T-helper 17 cell (primary cell): Measurements from ENCODE around the gene RIPPLY2. TPM values are rescaled to one million over a fixed set of nuclear protein-coding genes. Genes with fewer than 3 reads are reported as not detected.
A peak's percentile ranks its signal among the peaks of the same experiment; 100 is the strongest.
"Not testable (repeated sequence)": the region's sequence is repeated elsewhere in the genome, so short reads cannot be mapped to it uniquely, and the experiment has no call there.

Experiments used
- ATAC-seq: fragments of 150-1000 bp; cut with Tn5 transposase; 2 replicates; pipeline ENCODE4 v1.10.0; 2021; ENCODE audit warnings: mild to moderate bottlenecking, moderate library complexity
- DNase-seq, 3 donors: peaks; one replicate each; pipeline versions ENCODE4 v3.0.0 to v3.0.0-alpha.2; 2020 to 2021
- H3K9me3 ChIP-seq: one replicate; pipeline ENCODE4 v1.7.0; 2013; ENCODE audit warnings: low read length, mild to moderate bottlenecking; ENCODE audit not compliant: control insufficient read depth, poor library complexity, severe bottlenecking
- H3K27ac Mint-ChIP-seq: one replicate; pipeline ENCODE4 v1.8.0; 2022; ENCODE audit warnings: mild to moderate bottlenecking, moderate library complexity, mixed read lengths
- H3K27me3 Mint-ChIP-seq: one replicate; pipeline ENCODE4 v1.8.0; 2022; ENCODE audit warnings: mixed read lengths
- H3K36me3 Mint-ChIP-seq: one replicate; pipeline ENCODE4 v1.8.0; 2022; ENCODE audit warnings: low read depth, mixed read lengths
- H3K4me1 Mint-ChIP-seq: one replicate; pipeline ENCODE4 v1.8.0; 2022; ENCODE audit warnings: mild to moderate bottlenecking, mixed read lengths
- H3K4me3 Mint-ChIP-seq: one replicate; pipeline ENCODE4 v1.8.0; 2022; ENCODE audit warnings: mild to moderate bottlenecking, moderate library complexity, mixed read lengths
- total RNA-seq, 4 donors: library from RNA in 2 of 4; stranded (reverse) in 2 of 4; gene quantifications; one replicate each; pipeline ENCODE4 v1.2.3 and lab custom pipeline; 2022 to 2026

The RIPPLY2 gene
- total RNA-seq = not detected
- 0 to 0.12 reads per million in 2 donors for total RNA-seq (lab: John Stamatoyannopoulos, UW)

- peaks cover 10% of the 10 kb centered on the region for H3K4me1 Mint-ChIP-seq
- H3K27me3 Mint-ChIP-seq = peaks cover 66% of the 10 kb centered on the region
- H3K4me3 Mint-ChIP-seq = peak within 1 kb of the TSS; percentile 83
- H3K36me3 Mint-ChIP-seq = peaks cover 7% of the 10 kb centered on the region
- H3K27ac Mint-ChIP-seq = no peak within 1 kb of the TSS
- peaks cover 5% of the 10 kb centered on the region for H3K9me3 ChIP-seq
- no peak for DNase-seq
- ATAC-seq = peak; percentile 52
These were observed at the start of gene RIPPLY2 for GRCh38 chr6:83853178-83854000. Gene RIPPLY2, plus strand, starts transcription at chr6:83853360. Its CDS starts 57 bp downstream, at chr6:83853417.

- not testable (repeated sequence) for H3K4me3 Mint-ChIP-seq
These were observed 49.7 kb upstream of the RIPPLY2 start for GRCh38 chr6:83803492-83803891.

GRCh38 chr6:83804886-83805285 is 48.3 kb upstream of the RIPPLY2 start:
- no peak overlapping the region for H3K4me3 Mint-ChIP-seq
- H3K36me3 Mint-ChIP-seq = no peaks in the 10 kb centered on the region
- ATAC-seq = no peak

More at GRCh38 chr6:83803492-83803891, 49.7 kb upstream of the RIPPLY2 start:
- H3K27me3 Mint-ChIP-seq, H3K27ac Mint-ChIP-seq, H3K36me3 Mint-ChIP-seq, DNase-seq, H3K4me1 Mint-ChIP-seq, H3K9me3 ChIP-seq, ATAC-seq: not testable (repeated sequence)

GRCh38 chr6:83808005-83808404 is 45.2 kb upstream of the RIPPLY2 start:
- no peak overlapping the region for H3K4me3 Mint-ChIP-seq
- no peak overlapping the region for H3K27ac Mint-ChIP-seq
- no peaks in the 10 kb centered on the region for H3K36me3 Mint-ChIP-seq
- DNase-seq (no peak), ATAC-seq (no peak)
- H3K27me3 Mint-ChIP-seq = no peaks in the 10 kb centered on the region
- H3K4me1 Mint-ChIP-seq = no peaks in the 10 kb centered on the region
- H3K9me3 ChIP-seq = no peaks in the 10 kb centered on the region

More at GRCh38 chr6:83804886-83805285, 48.3 kb upstream of the RIPPLY2 start:
- Mint-ChIP-seq H3K27me3 (no peaks in the 10 kb centered on the region), H3K4me1 (no peaks in the 10 kb centered on the region), H3K27ac (no peak overlapping the region)
- no peaks in the 10 kb centered on the region for H3K9me3 ChIP-seq
- DNase-seq = no peak

- DNase-seq (no peak), ATAC-seq (no peak)
- Mint-ChIP-seq H3K27ac (no peak overlapping the region), H3K36me3 (no peaks in the 10 kb centered on the region), H3K4me3 (no peak overlapping the region), H3K4me1 (no peaks in the 10 kb centered on the region), H3K27me3 (peaks cover 1% of the 10 kb centered on the region)
- H3K9me3 ChIP-seq = no peaks in the 10 kb centered on the region
These were observed 44.2 kb upstream of the RIPPLY2 start for GRCh38 chr6:83808926-83809325.

GRCh38 chr6:83812595-83812994 is 40.6 kb upstream of the RIPPLY2 start:
- H3K9me3 ChIP-seq = no peaks in the 10 kb centered on the region
- ATAC-seq (no peak), DNase-seq (no peak)
- H3K4me1 Mint-ChIP-seq = no peaks in the 10 kb centered on the region
- no peak overlapping the region for H3K27ac Mint-ChIP-seq
- peaks cover 11% of the 10 kb centered on the region for H3K27me3 Mint-ChIP-seq
- no peak overlapping the region for H3K4me3 Mint-ChIP-seq
- no peaks in the 10 kb centered on the region for H3K36me3 Mint-ChIP-seq

GRCh38 chr6:83815631-83816272 is 37.4 kb upstream of the RIPPLY2 start:
- H3K4me3 Mint-ChIP-seq = no peak overlapping the region
- no peak for ATAC-seq
- DNase-seq = no peak

GRCh38 chr6:83822629-83823169 is 30.5 kb upstream of the RIPPLY2 start:
- Mint-ChIP-seq H3K27me3 (peaks cover 30% of the 10 kb centered on the region), H3K27ac (no peak overlapping the region), H3K4me1 (no peaks in the 10 kb centered on the region), H3K36me3 (no peaks in the 10 kb centered on the region), H3K4me3 (no peak overlapping the region)
- DNase-seq (no peak), ATAC-seq (no peak)
- H3K9me3 ChIP-seq = no peaks in the 10 kb centered on the region

More at GRCh38 chr6:83815631-83816272, 37.4 kb upstream of the RIPPLY2 start:
- Mint-ChIP-seq H3K27ac (no peak overlapping the region), H3K27me3 (peaks cover 16% of the 10 kb centered on the region), H3K36me3 (no peaks in the 10 kb centered on the region), H3K4me1 (no peaks in the 10 kb centered on the region)
- H3K9me3 ChIP-seq = no peaks in the 10 kb centered on the region

- ATAC-seq (no peak), DNase-seq (no peak)
- no peaks in the 10 kb centered on the region for H3K4me1 Mint-ChIP-seq
- H3K27me3 Mint-ChIP-seq = peaks cover 25% of the 10 kb centered on the region
- H3K36me3 Mint-ChIP-seq = no peaks in the 10 kb centered on the region
- H3K4me3 Mint-ChIP-seq = no peak overlapping the region
- H3K9me3 ChIP-seq = no peaks in the 10 kb centered on the region
- no peak overlapping the region for H3K27ac Mint-ChIP-seq
These were observed 28.8 kb upstream of the RIPPLY2 start for GRCh38 chr6:83824388-83824801.

- no peaks in the 10 kb centered on the region for H3K9me3 ChIP-seq
- Mint-ChIP-seq H3K36me3 (no peaks in the 10 kb centered on the region), H3K4me1 (no peaks in the 10 kb centered on the region), H3K27me3 (peaks cover 25% of the 10 kb centered on the region), H3K4me3 (no peak overlapping the region), H3K27ac (no peak overlapping the region)
- no peak for DNase-seq
- no peak for ATAC-seq
These were observed 28.3 kb upstream of the RIPPLY2 start for GRCh38 chr6:83824831-83825230.

- no peaks in the 10 kb centered on the region for H3K36me3 Mint-ChIP-seq
- H3K4me1 Mint-ChIP-seq = no peaks in the 10 kb centered on the region
- peaks cover 20% of the 10 kb centered on the region for H3K27me3 Mint-ChIP-seq
- ATAC-seq (no peak), DNase-seq (no peak)
- no peak overlapping the region for H3K27ac Mint-ChIP-seq
- H3K4me3 Mint-ChIP-seq = no peak overlapping the region
- H3K9me3 ChIP-seq = no peaks in the 10 kb centered on the region
These were observed 26.1 kb upstream of the RIPPLY2 start for GRCh38 chr6:83827050-83827449.

- no peak for ATAC-seq
- no peak for DNase-seq
- Mint-ChIP-seq H3K36me3 (no peaks in the 10 kb centered on the region), H3K27ac (no peak overlapping the region), H3K4me1 (no peaks in the 10 kb centered on the region), H3K4me3 (no peak overlapping the region), H3K27me3 (peaks cover 11% of the 10 kb centered on the region)
- H3K9me3 ChIP-seq = no peaks in the 10 kb centered on the region
These were observed 14.4 kb upstream of the RIPPLY2 start for GRCh38 chr6:83838727-83839126.

- no peaks in the 10 kb centered on the region for H3K9me3 ChIP-seq
- Mint-ChIP-seq H3K27ac (no peak overlapping the region), H3K36me3 (no peaks in the 10 kb centered on the region), H3K27me3 (peaks cover 15% of the 10 kb centered on the region), H3K4me3 (no peak overlapping the region), H3K4me1 (no peaks in the 10 kb centered on the region)
- DNase-seq = no peak
- ATAC-seq = no peak
These were observed 9.0 kb upstream of the RIPPLY2 start for GRCh38 chr6:83844170-83844569.
